Measurements from ENCODE around the gene KCNQ2.

The KCNQ2 gene

DNA sequence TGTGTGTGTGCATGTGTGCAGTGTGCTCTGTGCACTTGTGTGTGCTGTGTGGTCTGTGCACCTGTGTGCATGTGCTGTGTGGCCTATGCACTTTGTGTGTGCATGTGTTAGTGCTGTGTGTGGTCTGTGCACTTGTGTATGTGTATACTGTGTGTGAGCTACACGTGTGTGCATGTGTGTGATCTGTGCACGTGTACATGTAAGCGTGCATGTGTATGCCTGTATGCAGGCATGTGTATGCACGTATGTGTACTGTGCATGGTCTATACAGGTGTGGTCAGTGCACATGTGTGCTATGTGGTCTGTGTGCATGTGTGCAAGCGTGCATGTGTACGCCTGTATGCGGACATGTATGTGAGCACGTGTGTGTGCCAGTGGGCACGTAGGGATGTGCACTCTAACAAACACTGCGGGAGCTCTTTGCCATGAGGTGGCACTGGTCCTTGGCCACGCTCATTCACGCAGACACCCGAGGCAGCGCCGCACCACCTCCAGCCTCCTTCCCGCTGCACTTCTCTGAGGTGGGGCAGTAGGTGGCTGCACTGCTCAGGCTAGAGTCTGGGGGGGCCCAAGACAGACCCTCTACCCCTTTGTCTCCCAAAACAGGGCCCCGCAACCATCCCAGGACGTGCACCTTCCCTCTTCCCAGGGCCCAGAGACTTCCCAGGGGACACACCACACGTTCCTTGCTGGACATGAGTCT lies 68.9 kb downstream of the KCNQ2 start:
- DNase-seq (ENCODE audit: low spot score), result no peak

GRCh38 chr20:63402860-63403220 lies 69.6 kb downstream of the KCNQ2 start:
- DNase-seq (ENCODE audit: low spot score), result no peak

DNA sequence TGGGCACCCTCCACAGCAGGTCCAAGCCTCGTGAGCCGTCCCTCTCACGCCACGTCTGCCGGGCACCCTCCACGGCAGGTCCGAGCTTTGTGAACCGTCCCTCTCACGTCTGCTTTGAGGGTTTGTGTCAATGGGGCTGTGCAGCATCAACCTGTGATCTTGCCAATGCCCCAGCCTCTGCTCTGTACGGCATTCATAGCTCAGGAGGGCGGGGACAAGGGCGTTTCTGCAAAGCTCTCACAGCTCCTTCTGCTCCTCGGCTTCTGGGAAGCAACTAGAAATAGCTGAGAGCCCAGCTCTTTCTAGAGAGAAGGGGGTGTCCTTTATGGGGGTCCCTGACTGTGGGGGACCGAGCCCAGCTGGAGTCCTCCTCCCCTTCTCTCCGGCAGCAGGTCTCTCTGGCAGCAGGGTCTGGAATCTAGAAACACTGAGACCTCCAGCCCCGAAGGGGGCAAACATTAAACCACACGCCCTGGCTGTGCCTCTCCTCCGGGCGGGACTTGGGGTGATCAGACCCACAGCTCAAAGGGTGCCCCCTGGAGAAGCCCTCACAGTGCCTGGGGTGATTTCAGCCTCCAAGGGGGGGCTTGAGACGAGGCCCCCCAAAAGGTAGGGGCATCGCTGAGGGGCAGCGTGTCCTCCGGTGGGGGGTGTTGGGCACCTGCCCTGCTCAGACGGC lies 70.1 kb downstream of the KCNQ2 start:
- DNase-seq (ENCODE audit: low spot score), result no peak

GRCh38 chr20:63401384-63402110 lies 70.9 kb downstream of the KCNQ2 start:
- DNase-seq (ENCODE audit: low spot score), result no peak

DNA sequence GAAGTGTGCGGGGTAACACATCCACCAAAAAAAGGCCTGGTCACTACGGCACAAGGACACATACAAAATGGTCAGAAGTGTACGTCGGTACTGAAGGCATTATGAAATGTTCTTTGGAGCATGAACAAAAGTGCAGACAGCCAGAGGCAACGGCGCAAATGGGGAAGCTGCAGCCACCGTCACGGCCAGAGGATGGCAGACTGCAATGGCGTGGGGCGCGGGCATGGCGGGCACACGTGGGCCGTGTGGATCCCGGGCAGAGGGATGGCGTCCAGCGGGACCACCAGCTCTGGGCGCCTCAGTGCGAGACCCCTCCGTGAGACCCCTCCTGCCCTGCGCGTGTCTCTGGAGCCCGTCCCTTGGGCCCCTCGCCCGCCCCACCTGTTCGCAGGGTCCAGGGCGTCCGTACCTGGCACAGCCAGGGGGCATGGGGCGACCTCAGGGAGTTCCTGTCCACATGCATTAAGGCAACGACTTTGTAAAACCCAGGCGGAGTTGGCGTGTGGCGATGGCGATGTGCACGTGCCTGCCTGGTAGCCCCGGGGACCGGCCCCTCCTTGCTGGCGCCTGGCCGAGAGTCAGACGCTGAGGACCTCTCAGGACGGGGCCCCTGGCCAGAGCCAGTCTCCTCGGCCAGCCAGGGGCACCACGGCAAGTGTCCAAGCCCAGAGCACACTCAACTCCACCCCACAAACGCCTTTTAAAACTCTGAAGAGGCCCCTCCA lies 71.8 kb downstream of the KCNQ2 start:
- no peak for DNase-seq (ENCODE audit: low spot score)

DNA sequence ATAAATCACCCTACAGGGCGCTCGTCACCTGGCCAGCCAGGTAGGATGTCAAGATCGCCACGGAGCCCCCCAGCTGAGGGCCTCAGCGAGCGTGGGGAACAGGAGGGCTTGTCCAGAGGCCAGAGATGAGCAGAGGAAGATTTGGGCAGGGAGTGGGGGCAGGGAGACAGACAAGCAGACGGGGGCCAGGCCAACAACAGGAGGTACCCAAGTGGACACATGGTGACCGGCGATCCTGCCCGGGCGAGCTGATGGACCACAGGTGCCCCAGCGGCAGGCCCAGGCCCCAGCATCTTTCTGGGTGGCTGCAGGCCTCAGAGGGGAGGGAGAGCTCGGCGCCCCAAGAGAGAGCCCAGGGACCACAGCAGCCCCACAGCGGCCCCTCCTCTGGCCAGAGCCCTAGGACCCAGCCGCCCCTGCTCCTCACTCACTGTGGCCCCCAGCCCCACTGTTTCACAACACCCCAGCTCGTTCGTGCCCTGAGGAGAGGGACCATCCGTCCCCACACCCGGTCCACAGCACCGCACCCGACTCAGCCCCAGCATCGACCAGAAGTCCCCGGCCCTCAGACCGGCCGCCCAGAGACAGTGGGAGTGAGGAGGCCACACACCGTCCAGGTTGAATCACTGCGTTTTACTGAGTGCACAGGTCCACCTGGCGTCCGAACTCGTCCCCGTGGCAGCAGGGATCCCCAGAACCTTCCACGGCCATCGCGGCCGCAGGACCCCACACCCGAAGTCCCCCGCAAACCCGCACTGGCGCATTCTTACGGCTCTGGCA lies 72.7 kb downstream of the KCNQ2 start:
- no peak for DNase-seq (ENCODE audit: low spot score)

DNA sequence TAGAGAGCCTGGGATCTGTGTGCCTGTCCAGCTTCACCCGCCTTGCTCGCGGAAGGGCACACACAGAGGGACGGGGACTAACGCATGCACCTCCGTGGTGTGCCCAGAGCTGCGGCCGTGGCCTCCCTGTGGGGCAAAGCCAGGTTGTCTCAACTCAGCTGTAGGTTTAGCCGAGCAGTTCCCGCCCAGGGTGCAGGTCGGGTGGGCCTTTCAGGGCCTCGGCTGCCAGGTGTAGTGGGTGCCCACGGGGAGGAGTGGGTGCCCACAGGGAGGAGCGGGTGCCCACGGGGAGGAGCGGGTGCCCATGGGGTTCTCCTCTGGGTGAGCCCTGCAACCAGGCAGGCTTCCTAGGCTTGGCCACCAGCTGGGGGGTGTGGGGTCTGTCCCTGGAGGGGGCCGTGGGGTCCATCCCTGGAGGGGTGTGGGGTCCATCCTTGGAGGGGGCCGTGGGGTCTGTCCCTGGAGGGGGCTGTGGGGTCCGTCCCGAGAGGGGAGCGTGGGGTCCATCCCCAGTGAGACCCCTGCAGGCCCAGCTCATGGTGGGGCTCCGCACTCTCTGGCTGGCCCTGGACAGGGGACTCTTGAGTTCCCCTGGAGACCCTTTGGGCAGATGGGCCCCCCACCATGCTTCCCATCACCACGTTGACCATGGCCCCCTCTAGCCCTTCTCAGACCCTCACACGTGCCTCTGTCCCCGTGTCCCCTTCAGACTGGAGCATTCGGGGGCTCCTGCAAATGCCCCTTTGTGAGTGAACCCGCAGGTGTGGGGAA lies 73.5 kb downstream of the KCNQ2 start:
- DNase-seq (ENCODE audit: low spot score), result no peak

- no peak for DNase-seq (ENCODE audit: low spot score)
Observed at GRCh38 chr20:63397946-63398450, 74.5 kb downstream of the KCNQ2 start.

GRCh38 chr20:63397155-63397843 lies 75.2 kb downstream of the KCNQ2 start:
- DNase-seq (ENCODE audit: low spot score), result no peak

DNA sequence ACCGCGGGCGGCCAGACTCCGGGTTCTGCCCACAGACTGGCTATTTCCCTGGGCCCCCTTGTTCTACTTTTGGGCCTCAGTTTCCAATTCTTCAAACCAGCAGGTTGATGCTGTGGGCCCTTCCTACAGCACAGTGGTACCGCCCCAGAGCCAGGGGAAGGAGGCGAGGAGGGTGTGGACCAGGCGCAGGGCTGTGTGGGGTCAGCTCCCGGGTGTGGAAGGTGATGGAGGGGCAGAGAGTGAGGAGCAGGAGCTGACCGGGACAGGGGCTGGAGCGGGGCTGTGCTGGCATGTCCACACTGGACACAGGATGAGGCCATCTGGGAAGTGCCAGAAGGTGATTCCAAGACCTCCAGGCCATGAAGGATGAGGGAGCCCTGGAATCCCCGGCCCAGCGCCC lies 76.2 kb downstream of the KCNQ2 start:
- DNase-seq (ENCODE audit: low spot score), result no peak

GRCh38 chr20:63395723-63396122 lies 76.7 kb downstream of the KCNQ2 start:
- no peak for DNase-seq (ENCODE audit: low spot score)

GRCh38 chr20:63394920-63395455 lies 77.5 kb downstream of the KCNQ2 start:
- no peak for DNase-seq (ENCODE audit: low spot score)

DNA sequence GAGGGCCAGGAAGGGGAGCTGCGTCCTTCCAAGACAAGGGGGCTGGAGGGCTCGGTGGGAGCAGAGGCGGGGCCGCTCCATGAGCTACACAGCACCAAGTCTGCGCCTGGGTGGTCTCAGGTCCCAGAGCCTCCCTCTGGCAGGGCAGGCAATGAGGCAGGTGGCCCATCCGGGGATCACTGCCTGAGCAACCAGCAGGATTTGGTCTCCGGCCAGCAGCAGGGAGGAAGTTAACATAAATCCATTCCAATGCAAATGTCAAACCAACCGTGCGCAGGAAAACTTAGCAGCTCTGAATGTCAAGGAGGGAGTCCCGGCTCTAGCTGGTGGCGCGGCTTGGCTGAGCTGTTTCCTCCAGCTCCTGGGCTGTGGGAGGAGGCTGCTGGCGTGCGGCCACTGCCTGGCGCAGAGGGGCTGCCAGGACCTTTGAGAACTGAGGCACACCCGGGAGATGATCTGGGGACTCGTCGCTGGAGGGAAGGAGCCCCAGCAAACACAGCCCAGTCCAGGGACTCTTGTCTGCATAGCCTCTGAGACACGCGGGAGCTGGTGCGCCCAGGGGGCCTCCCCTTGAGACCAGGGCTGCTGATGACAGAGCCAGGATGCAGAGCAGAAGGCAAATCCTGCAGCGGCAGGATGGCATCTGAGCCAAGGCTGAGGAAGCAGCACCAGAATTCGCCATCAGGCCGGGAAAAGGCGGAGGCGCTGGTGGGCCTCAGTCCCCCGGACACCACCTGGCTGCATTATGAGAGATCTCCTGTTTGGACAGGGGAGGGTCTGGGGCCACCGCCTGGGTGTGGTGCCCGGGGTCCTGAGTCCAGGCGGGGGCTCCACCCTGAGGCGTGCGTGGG lies 78.2 kb downstream of the KCNQ2 start:
- DNase-seq (ENCODE audit: low spot score), result no peak

DNA sequence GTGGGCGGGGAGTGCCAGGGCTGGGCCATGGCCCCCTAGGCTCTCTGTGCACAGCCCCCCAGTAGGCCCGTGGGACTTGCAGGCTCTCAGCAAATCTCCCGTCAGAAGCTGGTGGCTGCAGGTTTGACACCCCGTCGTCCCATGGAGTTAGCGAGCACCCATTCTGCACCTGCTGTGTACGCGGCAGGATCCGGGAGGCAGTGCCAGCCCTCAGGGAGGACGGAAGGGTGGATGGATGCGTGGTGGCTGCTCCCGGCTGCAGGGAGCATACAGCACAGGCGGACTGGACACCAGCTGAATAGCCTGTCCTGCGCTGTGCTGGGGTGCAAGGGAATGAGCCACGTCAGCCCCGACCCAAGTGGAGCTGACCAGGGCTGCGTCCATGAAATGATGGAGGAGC lies 78.9 kb downstream of the KCNQ2 start:
- no peak for DNase-seq (ENCODE audit: low spot score)

DNA sequence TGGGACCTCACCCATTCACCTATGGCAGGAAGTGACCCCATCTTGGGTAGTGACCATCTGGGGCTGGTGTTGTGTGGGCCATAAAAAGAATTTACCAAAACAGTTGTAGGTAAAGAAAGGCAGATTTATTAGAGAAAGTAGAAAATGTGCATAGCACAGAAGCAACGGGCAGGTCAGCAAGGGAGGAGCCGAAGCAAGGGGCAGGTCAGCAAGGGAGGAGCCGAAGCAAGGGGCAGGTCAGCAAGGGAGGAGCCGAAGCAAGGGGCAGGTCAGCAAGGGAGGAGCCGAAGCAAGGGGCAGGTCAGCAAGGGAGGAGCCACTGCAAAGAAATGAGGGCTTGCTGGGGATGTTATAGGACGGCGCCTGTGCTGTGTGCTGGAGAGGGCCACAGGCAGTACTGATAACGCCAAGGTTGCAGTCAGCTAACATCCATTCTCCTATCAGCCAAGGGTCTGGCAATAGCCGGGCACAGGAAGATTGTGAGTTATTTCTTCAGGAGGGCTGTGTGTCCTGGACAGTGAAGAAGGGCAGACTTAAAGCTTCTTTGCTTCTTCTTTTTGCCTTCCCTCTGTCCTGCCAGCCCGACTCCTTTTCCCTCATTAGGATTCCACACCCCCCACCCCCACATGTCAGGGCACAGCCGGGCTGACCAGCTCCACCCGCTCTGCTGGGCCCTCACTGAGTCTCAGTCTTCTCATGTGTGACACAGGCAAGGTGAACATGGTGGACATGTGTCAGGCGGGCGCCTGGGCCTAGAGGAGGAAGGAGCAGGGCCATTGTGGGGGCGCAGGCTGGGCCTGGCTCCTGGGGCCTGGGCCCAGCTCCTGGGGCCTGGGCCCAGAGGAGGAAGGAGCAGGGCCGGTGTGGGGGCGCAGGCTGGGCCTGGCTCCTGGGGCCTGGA lies 79.7 kb downstream of the KCNQ2 start:
- no peak for DNase-seq (ENCODE audit: low spot score)

GRCh38 chr20:63387917-63388316 lies 84.5 kb downstream of the KCNQ2 start:
- no peak for DNase-seq (ENCODE audit: low spot score)

- DNase-seq (ENCODE audit: low spot score), result no peak
Observed at GRCh38 chr20:63387393-63387792, 85.1 kb downstream of the KCNQ2 start.

GRCh38 chr20:63386491-63386890 lies 86.0 kb downstream of the KCNQ2 start:
- DNase-seq (ENCODE audit: low spot score), result no peak
